Cardiac muscle cell (in vitro differentiated cells and primary cell): ENCODE data around the gene ZNF311. TPM values are rescaled to one million over a fixed set of nuclear protein-coding genes. Genes with fewer than 3 reads are reported as not detected.

Experiments used
- DNase-seq, 2 donors: peaks; one replicate each; pipeline versions ENCODE4 v3.0.0 to v3.0.0-alpha.2; 2010 to 2017; ENCODE audit warnings: low read depth in 1 of 2, low spot score in 1 of 2
- H3K27ac ChIP-seq: fragments of 200-600 bp; sonication (generic); 2 replicates; pipeline ENCODE4 v1.5.1; 2016
- H3K27me3 ChIP-seq: fragments of 200-600 bp; sonication (generic); 2 replicates; pipeline ENCODE4 v1.6.0; 2016; ENCODE audit warnings: control low read depth
- H3K36me3 ChIP-seq: fragments of 200-600 bp; sonication (generic); 2 replicates; pipeline ENCODE4 v1.5.1; 2016; ENCODE audit warnings: control low read depth
- H3K4me1 ChIP-seq: fragments of 200-600 bp; sonication (generic); 2 replicates; pipeline ENCODE4 v1.8.1; 2017; ENCODE audit warnings: low read depth, mild to moderate bottlenecking, mixed run types
- H3K4me3 ChIP-seq: fragments of 200-600 bp; sonication (generic); 2 replicates; pipeline ENCODE4 v1.5.1; 2016; ENCODE audit warnings: mild to moderate bottlenecking
- H3K9me3 ChIP-seq: fragments of 200-600 bp; sonication (generic); 2 replicates; pipeline ENCODE4 v1.5.1; 2017; ENCODE audit warnings: low read depth, mild to moderate bottlenecking, control low read depth
- polyA plus RNA-seq: library from polyadenylated mRNA; unstranded; fragments of >200 nt; fragmentation: Nextera tagmentation; extraction: Ambion mirVana; gene quantifications from 2 replicates; pipeline ENCODE4 v1.2.1, GENCODE V29; 2016
- total RNA-seq: library from RNA; depleted of rRNA; stranded (reverse); fragments of >200 nt; gene quantifications from 2 replicates; pipeline ENCODE4 v1.2.3, GENCODE V29; 2016
- TF ChIP-seq, protein P1 (sequence below): IDR thresholded peaks from 2 replicates; pipeline ENCODE4 v1.5.1; 2012; ENCODE audit warnings: low read depth, mild to moderate bottlenecking, low read length

Gene ZNF311
- total and polyA plus RNA-seq, 2 experiments from 2014 or later, result 0.57 to 1.8 TPM

GRCh38 chr6:28995093-28995650 lies 9.9 kb downstream of the ZNF311 start:
- H3K27ac ChIP-seq, result no peak overlapping the region
- no peaks in the 10 kb centered on the region for H3K27me3 ChIP-seq
- DNase-seq, result no peak
- no peak overlapping the region for H3K4me3 ChIP-seq
- H3K36me3 ChIP-seq, result no peaks in the 10 kb centered on the region
- TF ChIP-seq, protein P1, sequence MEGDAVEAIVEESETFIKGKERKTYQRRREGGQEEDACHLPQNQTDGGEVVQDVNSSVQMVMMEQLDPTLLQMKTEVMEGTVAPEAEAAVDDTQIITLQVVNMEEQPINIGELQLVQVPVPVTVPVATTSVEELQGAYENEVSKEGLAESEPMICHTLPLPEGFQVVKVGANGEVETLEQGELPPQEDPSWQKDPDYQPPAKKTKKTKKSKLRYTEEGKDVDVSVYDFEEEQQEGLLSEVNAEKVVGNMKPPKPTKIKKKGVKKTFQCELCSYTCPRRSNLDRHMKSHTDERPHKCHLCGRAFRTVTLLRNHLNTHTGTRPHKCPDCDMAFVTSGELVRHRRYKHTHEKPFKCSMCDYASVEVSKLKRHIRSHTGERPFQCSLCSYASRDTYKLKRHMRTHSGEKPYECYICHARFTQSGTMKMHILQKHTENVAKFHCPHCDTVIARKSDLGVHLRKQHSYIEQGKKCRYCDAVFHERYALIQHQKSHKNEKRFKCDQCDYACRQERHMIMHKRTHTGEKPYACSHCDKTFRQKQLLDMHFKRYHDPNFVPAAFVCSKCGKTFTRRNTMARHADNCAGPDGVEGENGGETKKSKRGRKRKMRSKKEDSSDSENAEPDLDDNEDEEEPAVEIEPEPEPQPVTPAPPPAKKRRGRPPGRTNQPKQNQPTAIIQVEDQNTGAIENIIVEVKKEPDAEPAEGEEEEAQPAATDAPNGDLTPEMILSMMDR, result no peak
- no peaks in the 10 kb centered on the region for H3K9me3 ChIP-seq
- H3K4me1 ChIP-seq, result no peaks in the 10 kb centered on the region

- Histone ChIP-seq H3K27ac (no peak overlapping the region), H3K4me1 (no peaks in the 10 kb centered on the region), H3K4me3 (peak overlapping the region; percentile 27)
Measured at GRCh38 chr6:28988536-28989311, 16.4 kb downstream of the ZNF311 start.

GRCh38 chr6:28985462-28986164 lies 19.5 kb downstream of the ZNF311 start:
- no peaks in the 10 kb centered on the region for H3K9me3 ChIP-seq
- H3K36me3 ChIP-seq, result no peaks in the 10 kb centered on the region
- H3K27ac ChIP-seq, result peak overlapping the region; percentile 87
- H3K4me3 ChIP-seq, result peak overlapping the region; percentile 40
- H3K27me3 ChIP-seq, result no peaks in the 10 kb centered on the region
- peaks cover 2% of the 10 kb centered on the region for H3K4me1 ChIP-seq
- TF ChIP-seq, protein P1, result no peak
- peak; percentile 95 to 98 for DNase-seq

More at GRCh38 chr6:28988536-28989311, 16.4 kb downstream of the ZNF311 start:
- Histone ChIP-seq H3K9me3 (no peaks in the 10 kb centered on the region), H3K36me3 (no peaks in the 10 kb centered on the region), H3K27me3 (no peaks in the 10 kb centered on the region)
- DNase-seq, result peak; percentile 74 to 86
- TF ChIP-seq, protein P1, result peak; percentile 64

DNA sequence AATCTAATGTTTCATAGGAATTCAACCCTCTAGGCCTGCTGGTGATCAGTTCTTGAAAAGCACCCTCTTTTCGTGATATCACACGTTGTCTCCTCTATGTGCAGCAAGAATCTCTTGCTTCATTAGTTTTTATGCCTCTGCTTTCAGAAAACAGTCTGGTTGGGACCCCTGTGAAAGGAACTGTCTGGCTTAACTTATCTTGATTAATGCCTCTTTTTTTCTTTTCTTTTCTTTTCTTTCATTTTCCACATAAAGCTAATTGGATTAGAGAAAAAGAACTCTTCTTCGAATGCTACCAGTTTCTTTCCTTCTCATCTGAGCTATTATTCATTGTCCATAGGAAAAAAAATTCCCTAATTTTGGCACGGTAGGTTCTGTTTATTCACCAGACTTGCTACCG lies 21.3 kb downstream of the ZNF311 start:
- peaks cover 9% of the 10 kb centered on the region for H3K4me1 ChIP-seq
- H3K4me3 ChIP-seq, result no peak overlapping the region
- TF ChIP-seq, protein P1, result no peak
- no peaks in the 10 kb centered on the region for H3K9me3 ChIP-seq
- H3K27me3 ChIP-seq, result no peaks in the 10 kb centered on the region
- H3K27ac ChIP-seq, result no peak overlapping the region
- H3K36me3 ChIP-seq, result no peaks in the 10 kb centered on the region
- DNase-seq, result no peak

DNA sequence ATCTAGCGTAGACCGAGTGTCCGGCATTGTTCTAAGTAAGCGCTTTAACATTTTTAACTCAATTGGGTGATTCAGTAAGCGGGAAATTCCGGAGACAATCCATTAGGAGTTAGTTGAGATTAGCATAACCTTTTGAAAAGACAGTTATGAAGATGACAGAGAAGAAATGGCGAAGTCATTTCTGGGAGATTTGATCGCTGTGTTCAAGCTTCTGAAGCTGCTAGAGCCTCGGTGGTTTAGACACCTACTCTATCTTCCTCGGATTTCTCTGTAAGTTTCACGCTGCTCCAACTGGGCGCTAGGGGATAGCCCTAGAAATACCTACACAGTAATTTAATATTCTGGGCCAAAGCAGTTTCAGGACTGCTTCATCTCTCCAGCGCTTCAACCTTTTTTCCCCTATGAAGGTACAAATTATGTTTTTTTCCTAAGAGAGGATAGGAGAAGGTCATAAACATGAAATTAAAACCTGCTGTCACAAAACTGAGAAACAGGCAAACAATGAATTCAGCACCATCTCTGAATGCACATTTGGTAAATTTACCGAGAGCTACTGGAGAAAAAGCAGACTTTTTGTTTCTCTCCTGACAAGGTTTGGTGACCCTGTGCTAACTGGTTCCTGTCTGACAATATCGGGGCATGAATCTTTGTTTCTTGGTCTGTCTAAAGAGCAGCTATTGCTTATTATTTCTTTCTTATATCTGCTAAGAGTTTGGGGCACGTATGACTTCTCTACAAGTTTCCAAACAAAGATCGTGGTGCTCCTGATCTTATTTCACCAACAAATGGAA lies 22.4 kb downstream of the ZNF311 start:
- H3K27ac ChIP-seq, result peak overlapping the region; percentile 78
- no peaks in the 10 kb centered on the region for H3K9me3 ChIP-seq
- no peaks in the 10 kb centered on the region for H3K36me3 ChIP-seq
- TF ChIP-seq, protein P1, result peak; percentile 26
- H3K27me3 ChIP-seq, result peaks cover 3% of the 10 kb centered on the region
- DNase-seq, result peak; percentile 73 to 78
- peaks cover 9% of the 10 kb centered on the region for H3K4me1 ChIP-seq
- H3K4me3 ChIP-seq, result peak overlapping the region; percentile 79
